T-helper 17 cell (primary cell): ENCODE results near the gene CPNE5. TPM values are rescaled to one million over a fixed set of nuclear protein-coding genes. Genes with fewer than 3 reads are reported as not detected.

ENCODE experiments used
- ATAC-seq: fragments of 150-1000 bp; cut with Tn5 transposase; 2 replicates; pipeline ENCODE4 v1.10.0; 2021; ENCODE audit warnings: mild to moderate bottlenecking, moderate library complexity
- DNase-seq, 3 donors: peaks; one replicate each; pipeline versions ENCODE4 v3.0.0 to v3.0.0-alpha.2; 2020 to 2021
- H3K9me3 ChIP-seq: one replicate; pipeline ENCODE4 v1.7.0; 2013; ENCODE audit warnings: low read length, mild to moderate bottlenecking; ENCODE audit not compliant: control insufficient read depth, poor library complexity, severe bottlenecking
- H3K27ac Mint-ChIP-seq: one replicate; pipeline ENCODE4 v1.8.0; 2022; ENCODE audit warnings: mild to moderate bottlenecking, moderate library complexity, mixed read lengths
- H3K27me3 Mint-ChIP-seq: one replicate; pipeline ENCODE4 v1.8.0; 2022; ENCODE audit warnings: mixed read lengths
- H3K36me3 Mint-ChIP-seq: one replicate; pipeline ENCODE4 v1.8.0; 2022; ENCODE audit warnings: low read depth, mixed read lengths
- H3K4me1 Mint-ChIP-seq: one replicate; pipeline ENCODE4 v1.8.0; 2022; ENCODE audit warnings: mild to moderate bottlenecking, mixed read lengths
- H3K4me3 Mint-ChIP-seq: one replicate; pipeline ENCODE4 v1.8.0; 2022; ENCODE audit warnings: mild to moderate bottlenecking, moderate library complexity, mixed read lengths
- total RNA-seq, 4 donors: library from RNA in 2 of 4; stranded (reverse) in 2 of 4; gene quantifications; one replicate each; pipeline ENCODE4 v1.2.3 and lab custom pipeline; 2022 to 2026

CPNE5 gene
- total RNA-seq, 2 donors from 2014 or later = 5.5 to 16.0 TPM

- H3K27ac Mint-ChIP-seq = no peak overlapping the region
- H3K27me3 Mint-ChIP-seq = no peaks in the 10 kb centered on the region
- DNase-seq = no peak
- peaks cover 4% of the 10 kb centered on the region for H3K4me1 Mint-ChIP-seq
- peaks cover 4% of the 10 kb centered on the region for H3K9me3 ChIP-seq
- H3K36me3 Mint-ChIP-seq = peaks cover 8% of the 10 kb centered on the region
- ATAC-seq = no peak
- no peak overlapping the region for H3K4me3 Mint-ChIP-seq
These were observed 12.4 kb upstream of the CPNE5 start for GRCh38 chr6:36851626-36852025.

GRCh38 chr6:36851149-36851614, 11.9 kb upstream of the CPNE5 start:
- Mint-ChIP-seq H3K4me1 (peaks cover 4% of the 10 kb centered on the region), H3K27me3 (no peaks in the 10 kb centered on the region), H3K36me3 (peaks cover 5% of the 10 kb centered on the region), H3K4me3 (no peak overlapping the region), H3K27ac (no peak overlapping the region)
- DNase-seq (no peak), ATAC-seq (peak; percentile 51)
- H3K9me3 ChIP-seq = peaks cover 4% of the 10 kb centered on the region

- peaks cover 4% of the 10 kb centered on the region for H3K9me3 ChIP-seq
- ATAC-seq (no peak), DNase-seq (no peak)
- Mint-ChIP-seq H3K4me1 (peaks cover 9% of the 10 kb centered on the region), H3K4me3 (no peak overlapping the region), H3K27me3 (no peaks in the 10 kb centered on the region), H3K36me3 (peaks cover 7% of the 10 kb centered on the region), H3K27ac (no peak overlapping the region)
These were observed 10.8 kb upstream of the CPNE5 start for GRCh38 chr6:36850021-36850420.

- no peak overlapping the region for H3K4me3 Mint-ChIP-seq
- H3K36me3 Mint-ChIP-seq = peaks cover 5% of the 10 kb centered on the region
- H3K9me3 ChIP-seq = peaks cover 4% of the 10 kb centered on the region
- ATAC-seq (no peak), DNase-seq (no peak)
- no peaks in the 10 kb centered on the region for H3K27me3 Mint-ChIP-seq
- H3K27ac Mint-ChIP-seq = no peak overlapping the region
- peaks cover 7% of the 10 kb centered on the region for H3K4me1 Mint-ChIP-seq
These were observed 9.6 kb upstream of the CPNE5 start for GRCh38 chr6:36848658-36849441.

GRCh38 chr6:36847991-36848390, 8.7 kb upstream of the CPNE5 start:
- DNase-seq = no peak
- peaks cover 4% of the 10 kb centered on the region for H3K9me3 ChIP-seq
- H3K27ac Mint-ChIP-seq = no peak overlapping the region
- no peaks in the 10 kb centered on the region for H3K27me3 Mint-ChIP-seq
- H3K4me3 Mint-ChIP-seq = no peak overlapping the region
- H3K4me1 Mint-ChIP-seq = peaks cover 5% of the 10 kb centered on the region
- ATAC-seq = no peak
- peaks cover 3% of the 10 kb centered on the region for H3K36me3 Mint-ChIP-seq

- no peak for ATAC-seq
- H3K36me3 Mint-ChIP-seq = peaks cover 2% of the 10 kb centered on the region
- peaks cover 5% of the 10 kb centered on the region for H3K4me1 Mint-ChIP-seq
These were observed 7.9 kb upstream of the CPNE5 start for GRCh38 chr6:36847152-36847551.

GRCh38 chr6:36845233-36845632, 6.0 kb upstream of the CPNE5 start:
- Mint-ChIP-seq H3K27me3 (peaks cover 8% of the 10 kb centered on the region), H3K27ac (peak overlapping the region; percentile 16), H3K4me1 (peaks cover 13% of the 10 kb centered on the region), H3K4me3 (no peak overlapping the region), H3K36me3 (peaks cover 2% of the 10 kb centered on the region)
- H3K9me3 ChIP-seq = peaks cover 4% of the 10 kb centered on the region
- ATAC-seq = no peak
- DNase-seq = no peak

More at GRCh38 chr6:36847152-36847551, 7.9 kb upstream of the CPNE5 start:
- Mint-ChIP-seq H3K4me3 (no peak overlapping the region), H3K27me3 (no peaks in the 10 kb centered on the region), H3K27ac (no peak overlapping the region)
- peaks cover 4% of the 10 kb centered on the region for H3K9me3 ChIP-seq
- no peak for DNase-seq

GRCh38 chr6:36844232-36845170, 5.3 kb upstream of the CPNE5 start:
- no peak overlapping the region for H3K27ac Mint-ChIP-seq
- H3K27me3 Mint-ChIP-seq = peaks cover 8% of the 10 kb centered on the region
- H3K4me3 Mint-ChIP-seq = no peak overlapping the region
- H3K9me3 ChIP-seq = no peaks in the 10 kb centered on the region
- peaks cover 2% of the 10 kb centered on the region for H3K36me3 Mint-ChIP-seq
- H3K4me1 Mint-ChIP-seq = peaks cover 16% of the 10 kb centered on the region
- DNase-seq (no peak), ATAC-seq (no peak)

- H3K36me3 Mint-ChIP-seq = peaks cover 2% of the 10 kb centered on the region
- H3K4me3 Mint-ChIP-seq = no peak overlapping the region
These were observed 3.9 kb upstream of the CPNE5 start for GRCh38 chr6:36843170-36843569.

GRCh38 chr6:36841756-36842155, 2.5 kb upstream of the CPNE5 start:
- peaks cover 23% of the 10 kb centered on the region for H3K4me1 Mint-ChIP-seq
- no peaks in the 10 kb centered on the region for H3K9me3 ChIP-seq
- no peak for DNase-seq
- no peak overlapping the region for H3K27ac Mint-ChIP-seq
- H3K27me3 Mint-ChIP-seq = peaks cover 26% of the 10 kb centered on the region
- H3K36me3 Mint-ChIP-seq = peaks cover 2% of the 10 kb centered on the region
- no peak overlapping the region for H3K4me3 Mint-ChIP-seq
- no peak for ATAC-seq

More at GRCh38 chr6:36843170-36843569, 3.9 kb upstream of the CPNE5 start:
- Mint-ChIP-seq H3K27me3 (peaks cover 15% of the 10 kb centered on the region), H3K27ac (no peak overlapping the region), H3K4me1 (peaks cover 20% of the 10 kb centered on the region)
- DNase-seq = no peak
- ATAC-seq = no peak
- no peaks in the 10 kb centered on the region for H3K9me3 ChIP-seq

- peaks cover 19% of the 10 kb centered on the region for H3K4me1 Mint-ChIP-seq
- H3K27ac Mint-ChIP-seq = peak overlapping the region; percentile 59
- peak in 1 of 3 donors; percentile 15 for DNase-seq
- peaks cover 1% of the 10 kb centered on the region for H3K36me3 Mint-ChIP-seq
- peak overlapping the region; percentile 83 for H3K4me3 Mint-ChIP-seq
- peaks cover 26% of the 10 kb centered on the region for H3K27me3 Mint-ChIP-seq
- H3K9me3 ChIP-seq = no peaks in the 10 kb centered on the region
- ATAC-seq = peak; percentile 66
These were observed 1.5 kb upstream of the CPNE5 start for GRCh38 chr6:36840432-36841403.

GRCh38 chr6:36839749-36840431, 646 bp upstream of the CPNE5 start:
- Mint-ChIP-seq H3K4me3 (peak overlapping the region; percentile 83), H3K4me1 (peaks cover 18% of the 10 kb centered on the region), H3K27ac (no peak overlapping the region), H3K36me3 (no peaks in the 10 kb centered on the region), H3K27me3 (peaks cover 26% of the 10 kb centered on the region)
- H3K9me3 ChIP-seq = no peaks in the 10 kb centered on the region
- DNase-seq = peak; percentile 36 to 41 (median 36)
- peak; percentile 82 for ATAC-seq
